ENCODE results near the gene DEK. TPM values are rescaled to one million over a fixed set of nuclear protein-coding genes. Genes with fewer than 3 reads are reported as not detected.
"Not testable (repeated sequence)": the region's sequence is repeated elsewhere in the genome, so short reads cannot be mapped to it uniquely, and the experiment has no call there.

Gene DEK
- total and polyA plus RNA-seq, 8 donors = 13.8 to 34.1 (median 26.0) TPM

GRCh38 chr6:18235524-18235923, 28.8 kb downstream of the DEK start:
- FAIRE-seq = no peak
- Histone ChIP-seq H3K27ac (no peak overlapping the region), H3K36me3 (peaks cover 0 to 30% (median 0%) of the 10 kb centered on the region in 3 donors), H3K4me3 (no peak overlapping the region), H3K9me3 (no peaks in the 10 kb centered on the region), H3K4me1 (no peaks in the 10 kb centered on the region), H3K27me3 (no peaks in the 10 kb centered on the region)
- ATAC-seq = no peak
- no peak for DNase-seq
- no peak for TF ChIP-seq CTCF (IDR thresholded peaks at IDR 0.05)
- WGBS, 2 donors = 81 to 100% methylated on average over 3 of the region's 3 CpGs
- intact Hi-C loops (cut with DNase I) = no loop called here

GRCh38 chr6:18234564-18234963, 29.8 kb downstream of the DEK start:
- Histone ChIP-seq H3K36me3 (peaks cover 0 to 30% (median 0%) of the 10 kb centered on the region in 3 donors), H3K4me1 (no peaks in the 10 kb centered on the region)
- no peak for FAIRE-seq

GRCh38 chr6:18233770-18234169, 30.6 kb downstream of the DEK start:
- H3K4me3 ChIP-seq; intact Hi-C loops (cut with DNase I); H3K27ac ChIP-seq; ATAC-seq; DNase-seq; H3K9me3 ChIP-seq; H3K27me3 ChIP-seq; FAIRE-seq; H3K4me1 ChIP-seq: not testable (repeated sequence)
- peaks cover 0 to 37% (median 1%) of the 10 kb centered on the region in 3 donors for H3K36me3 ChIP-seq
- WGBS, 2 donors = 98 to 100% methylated on average over 3 of the region's 4 CpGs

More at GRCh38 chr6:18234564-18234963, 29.8 kb downstream of the DEK start:
- 71 to 73% methylated on average over 1 of the region's 1 CpG for WGBS, 2 donors
- Histone ChIP-seq H3K27me3 (no peaks in the 10 kb centered on the region), H3K9me3 (no peaks in the 10 kb centered on the region), H3K4me3 (no peak overlapping the region), H3K27ac (no peak overlapping the region)
- DNase-seq (no peak), ATAC-seq (no peak)
- TF ChIP-seq CTCF (IDR thresholded peaks at IDR 0.05) = no peak
- intact Hi-C loops (cut with DNase I) = no loop called here

GRCh38 chr6:18231856-18232255, 32.5 kb downstream of the DEK start:
- WGBS, 2 donors = 96 to 98% methylated on average over 7 of the region's 7 CpGs

GRCh38 chr6:18228590-18228989, 35.7 kb downstream of the DEK start:
- peaks cover 0 to 17% (median 9%) of the 10 kb centered on the region in 3 donors for H3K36me3 ChIP-seq
- FAIRE-seq; DNase-seq; H3K9me3 ChIP-seq; ATAC-seq; H3K27me3 ChIP-seq; H3K4me3 ChIP-seq; intact Hi-C loops (cut with DNase I); H3K4me1 ChIP-seq; H3K27ac ChIP-seq: not testable (repeated sequence)
- 97 to 98% methylated on average over 14 of the region's 14 CpGs for WGBS, 2 donors

More at GRCh38 chr6:18231856-18232255, 32.5 kb downstream of the DEK start:
- FAIRE-seq; intact Hi-C loops (cut with DNase I); H3K27ac ChIP-seq; H3K4me1 ChIP-seq; H3K27me3 ChIP-seq; H3K4me3 ChIP-seq; DNase-seq; H3K9me3 ChIP-seq; ATAC-seq: not testable (repeated sequence)
- peaks cover 0 to 37% (median 9%) of the 10 kb centered on the region in 3 donors for H3K36me3 ChIP-seq

- 95 to 99% methylated on average over 8 to 9 of the region's 9 CpGs for WGBS, 2 donors
- DNase-seq; H3K4me3 ChIP-seq; ATAC-seq; H3K9me3 ChIP-seq; FAIRE-seq; H3K4me1 ChIP-seq; intact Hi-C loops (cut with DNase I); H3K27ac ChIP-seq; H3K27me3 ChIP-seq: not testable (repeated sequence)
- H3K36me3 ChIP-seq = peaks cover 0 to 17% (median 9%) of the 10 kb centered on the region in 3 donors
Observed at GRCh38 chr6:18227166-18227565, 37.2 kb downstream of the DEK start.

- FAIRE-seq; DNase-seq; ATAC-seq; intact Hi-C loops (cut with DNase I); H3K4me1 ChIP-seq; H3K4me3 ChIP-seq; H3K27me3 ChIP-seq; H3K9me3 ChIP-seq; H3K27ac ChIP-seq: not testable (repeated sequence)
- H3K36me3 ChIP-seq = peaks cover 0 to 17% (median 9%) of the 10 kb centered on the region in 3 donors
- WGBS, 2 donors = 89 to 95% methylated on average over 5 of the region's 5 CpGs
Observed at GRCh38 chr6:18226451-18227105, 37.8 kb downstream of the DEK start.

Measured in pancreas (tissue), 10 donors.